Uterus (tissue), 4 donors: ENCODE data around the gene CCDC91. TPM values are rescaled to one million over a fixed set of nuclear protein-coding genes. Genes with fewer than 3 reads are reported as not detected.

Source experiments
- DNase-seq, 2 donors: peaks; one replicate each; pipeline ENCODE4 v3.0.0-alpha.2; 2019 to 2020
- H3K27ac ChIP-seq, 2 donors: fragments of 200-600 bp; sonication (generic); 1 replicate in 1 of 2; 2 replicates in 1 of 2; pipeline ENCODE4 v1.5.1; 2016 to 2018
- H3K27me3 ChIP-seq, 2 donors: fragments of 200-600 bp; sonication (generic); one replicate each; pipeline ENCODE4 v1.5.1; 2018 to 2019; ENCODE audit warnings: control low read depth in 1 of 2
- H3K36me3 ChIP-seq, 2 donors: fragments of 200-600 bp; sonication (generic); one replicate each; pipeline ENCODE4 v1.5.1; 2019; ENCODE audit warnings: control low read depth in 1 of 2
- H3K4me1 ChIP-seq, 2 donors: fragments of 200-600 bp; sonication (generic); one replicate each; pipeline ENCODE4 v1.5.1; 2018 to 2019; ENCODE audit warnings: control low read depth in 1 of 2
- H3K4me3 ChIP-seq, 2 donors: fragments of 200-600 bp; sonication (generic); 1 replicate in 1 of 2; 2 replicates in 1 of 2; pipeline ENCODE4 v1.5.1; 2018 to 2019; ENCODE audit warnings: mild to moderate bottlenecking in 1 of 2
- H3K9me3 ChIP-seq, 2 donors: fragments of 200-600 bp; sonication (generic); one replicate each; pipeline ENCODE4 v1.5.1; 2019; ENCODE audit warnings: control low read depth in 1 of 2
- CTCF ChIP-seq, 4 experiments: fragments of 200-600 bp in 2 of 4; fragments of 450-650 bp in 2 of 4; sonication (generic) in 2 of 4; IDR thresholded peaks; one replicate each; pipeline ENCODE4 v1.5.1; 2016 to 2019; ENCODE audit warnings: antibody characterized with exemption in 4 of 4, mild to moderate bottlenecking in 2 of 4, moderate library complexity in 1 of 4
- POLR2A ChIP-seq, 2 donors: fragments of 450-650 bp; IDR thresholded peaks; one replicate each; pipeline ENCODE4 v1.6.1; 2016; ENCODE audit warnings: antibody characterized with exemption in 2 of 2, mild to moderate bottlenecking in 1 of 2, moderate library complexity in 1 of 2
- intact Hi-C: fragments of 100-400 bp; cut with DNase I; formaldehyde crosslinking; loops from one replicate; pipeline ENCODE4 v1.15.1; 2023; ENCODE audit warnings: low total_unique reads
- total RNA-seq, 4 donors: library from RNA; depleted of rRNA in 3 of 4; stranded (reverse); fragments of >200 nt in 3 of 4; gene quantifications; one replicate each; pipeline versions ENCODE4 v1.1.0 to v1.2.4, GENCODE V29; 2014 to 2023
- donor health status: DM: yes; HTN: yes; CAD: no.

Gene CCDC91
- total RNA-seq, 4 donors from 2014 or later = 24.7 to 49.7 (median 41.0) TPM

DNA sequence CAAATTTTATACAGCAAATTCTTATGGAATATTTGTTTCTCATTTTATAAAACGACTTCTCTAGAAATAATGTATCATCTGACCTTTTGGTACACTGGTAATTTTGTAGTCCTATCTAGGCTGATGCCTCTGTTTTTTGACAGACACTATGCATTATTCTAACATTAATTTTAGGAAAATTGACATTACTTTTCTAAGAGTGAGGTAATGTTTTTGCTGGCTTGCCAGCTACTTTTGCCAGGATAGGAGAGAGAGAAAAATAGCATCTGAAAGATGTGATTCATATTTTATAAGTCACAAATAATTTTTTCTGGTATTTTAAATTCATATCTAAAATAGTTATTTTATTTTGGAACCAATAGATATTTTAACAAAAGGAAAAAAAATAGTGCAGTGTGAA lies 153.5 kb downstream of the CCDC91 start:
- Histone ChIP-seq H3K4me1 (no peaks in the 10 kb centered on the region), H3K27me3 (no peaks in the 10 kb centered on the region), H3K36me3 (no peaks in the 10 kb centered on the region), H3K4me3 (no peak overlapping the region), H3K9me3 (no peaks in the 10 kb centered on the region), H3K27ac (no peak overlapping the region)
- no peak for DNase-seq
- TF ChIP-seq CTCF (IDR thresholded peaks at IDR 0.05) = no peak
- no peak for TF ChIP-seq POLR2A (IDR thresholded peaks at IDR 0.05)
- intact Hi-C loops = no loop called here

- no peak overlapping the region for H3K27ac ChIP-seq
- intact Hi-C loops = no loop called here
- no peak for DNase-seq
- no peaks in the 10 kb centered on the region for H3K9me3 ChIP-seq
- H3K4me3 ChIP-seq = no peak overlapping the region
- H3K36me3 ChIP-seq = no peaks in the 10 kb centered on the region
- no peak for TF ChIP-seq CTCF (IDR thresholded peaks at IDR 0.05)
- no peak for TF ChIP-seq POLR2A (IDR thresholded peaks at IDR 0.05)
- no peaks in the 10 kb centered on the region for H3K27me3 ChIP-seq
- no peaks in the 10 kb centered on the region for H3K4me1 ChIP-seq
Measured at GRCh38 chr12:28346567-28346966, 156.3 kb downstream of the CCDC91 start.

GRCh38 chr12:28349196-28349595 lies 158.9 kb downstream of the CCDC91 start:
- DNase-seq = no peak
- intact Hi-C loops = no loop called here
- no peak overlapping the region for H3K4me3 ChIP-seq
- no peaks in the 10 kb centered on the region for H3K4me1 ChIP-seq
- no peaks in the 10 kb centered on the region for H3K27me3 ChIP-seq
- H3K36me3 ChIP-seq = no peaks in the 10 kb centered on the region
- no peaks in the 10 kb centered on the region for H3K9me3 ChIP-seq
- no peak overlapping the region for H3K27ac ChIP-seq
- TF ChIP-seq POLR2A (IDR thresholded peaks at IDR 0.05) = no peak
- no peak for TF ChIP-seq CTCF (IDR thresholded peaks at IDR 0.05)

DNA sequence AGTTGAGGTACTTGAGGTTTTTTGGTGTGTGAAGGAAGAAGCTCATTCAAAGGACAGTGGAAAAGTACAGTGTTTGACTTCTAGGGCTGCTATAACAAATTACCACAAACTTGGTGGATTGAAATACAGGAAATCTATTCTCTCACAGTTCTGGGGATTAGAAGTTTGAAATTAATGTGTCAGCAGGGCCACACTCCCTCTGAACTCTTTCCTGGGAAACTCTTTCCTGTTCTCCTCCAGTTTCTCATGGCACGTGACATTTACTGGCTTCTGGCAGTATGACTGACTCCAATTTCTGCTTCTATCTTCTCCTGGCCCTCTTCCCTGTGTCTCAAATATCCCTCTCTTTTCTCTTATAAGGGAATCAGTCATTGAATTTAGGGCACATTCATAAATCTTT lies 160.2 kb downstream of the CCDC91 start:
- Histone ChIP-seq H3K4me1 (no peaks in the 10 kb centered on the region), H3K36me3 (no peaks in the 10 kb centered on the region), H3K9me3 (no peaks in the 10 kb centered on the region), H3K27ac (no peak overlapping the region), H3K27me3 (no peaks in the 10 kb centered on the region), H3K4me3 (no peak overlapping the region)
- no peak for DNase-seq
- TF ChIP-seq CTCF (IDR thresholded peaks at IDR 0.05) = no peak
- no peak for TF ChIP-seq POLR2A (IDR thresholded peaks at IDR 0.05)
- intact Hi-C loops = no loop called here

DNA sequence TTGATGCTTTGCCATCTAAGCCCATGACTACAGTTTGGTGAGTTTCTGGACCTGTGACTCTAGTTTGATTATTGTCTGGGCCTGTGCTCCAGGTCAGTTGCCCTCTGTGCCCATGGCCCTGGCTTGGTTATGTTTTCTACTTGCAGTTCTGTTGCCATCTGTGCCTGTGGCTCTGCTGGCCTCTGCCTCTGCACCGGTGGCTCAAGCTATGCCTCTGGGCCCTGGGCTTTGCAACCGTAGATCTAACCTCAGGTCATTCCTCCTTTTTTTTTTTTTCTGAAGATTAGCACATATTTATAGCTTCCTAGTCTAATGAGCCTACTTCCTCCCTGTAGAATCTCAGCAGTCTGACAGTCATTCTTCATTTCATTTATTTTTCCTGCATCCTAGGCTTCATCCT lies 161.2 kb downstream of the CCDC91 start:
- no peak for TF ChIP-seq CTCF (IDR thresholded peaks at IDR 0.05)
- TF ChIP-seq POLR2A (IDR thresholded peaks at IDR 0.05) = no peak
- Histone ChIP-seq H3K36me3 (no peaks in the 10 kb centered on the region), H3K27me3 (no peaks in the 10 kb centered on the region), H3K4me3 (no peak overlapping the region), H3K27ac (no peak overlapping the region), H3K4me1 (no peaks in the 10 kb centered on the region), H3K9me3 (no peaks in the 10 kb centered on the region)
- intact Hi-C loops = no loop called here
- DNase-seq = no peak
